Subcutaneous adipose tissue (tissue), 4 donors: ENCODE measurements around the gene SRCAP. TPM values are rescaled to one million over a fixed set of nuclear protein-coding genes. Genes with fewer than 3 reads are reported as not detected.

Experiments
- CTCF ChIP-seq: fragments of 450-650 bp; IDR thresholded peaks from one replicate; pipeline ENCODE4 v1.5.1; 2016; ENCODE audit warnings: low read depth, mild to moderate bottlenecking, control low read depth, antibody characterized with exemption, moderate library complexity
- total RNA-seq, 4 donors: library from RNA; depleted of rRNA; stranded (reverse); fragments of >200 nt; gene quantifications; one replicate each; pipeline ENCODE4 v1.1.0, GENCODE V29; 2016

The SRCAP gene
- total RNA-seq, 4 donors from 2014 or later = 14.1 to 33.7 (median 20.0) TPM

- no peak for TF ChIP-seq CTCF
These were observed 21.7 kb downstream of the SRCAP start for GRCh38 chr16:30720694-30721093.

- TF ChIP-seq CTCF = no peak
These were observed 22.2 kb downstream of the SRCAP start for GRCh38 chr16:30721167-30721566.

- no peak for TF ChIP-seq CTCF
These were observed 22.6 kb downstream of the SRCAP start for GRCh38 chr16:30721606-30722005.

GRCh38 chr16:30722443-30722842 is 23.5 kb downstream of the SRCAP start:
- TF ChIP-seq CTCF = no peak

- no peak for TF ChIP-seq CTCF
These were observed 23.9 kb downstream of the SRCAP start for GRCh38 chr16:30722916-30723315.

- TF ChIP-seq CTCF = no peak
These were observed 24.9 kb downstream of the SRCAP start for GRCh38 chr16:30723725-30724355.

GRCh38 chr16:30724641-30725417 is 25.9 kb downstream of the SRCAP start:
- TF ChIP-seq CTCF = no peak
